NCI-H446 treated with DMSO at 0.1 percent for 48 hours (cell line): ENCODE measurements around the gene GGA3.
A peak's percentile ranks its signal among the peaks of the same experiment; 100 is the strongest.
"Not testable (repeated sequence)": the region's sequence is repeated elsewhere in the genome, so short reads cannot be mapped to it uniquely, and the experiment has no call there.

Source experiments
- DNase-seq: peaks from one replicate; lab custom pipeline; 2025; lab: John Stamatoyannopoulos, UW

Gene GGA3

GRCh38 chr17:75272848-75273184 is 11.4 kb upstream of the GGA3 start:
- DNase-seq = peak; percentile 13

- no peak for DNase-seq
Observed at GRCh38 chr17:75271955-75272847, 10.8 kb upstream of the GGA3 start.

- no peak for DNase-seq
Observed at GRCh38 chr17:75271233-75271954, 10.0 kb upstream of the GGA3 start.

- DNase-seq = no peak
Observed at GRCh38 chr17:75270966-75271232, 9.5 kb upstream of the GGA3 start, which contains the start of gene MIF4GD. Gene MIF4GD, minus strand, starts transcription at chr17:75271231. Its CDS starts 1,036 bp downstream, at chr17:75270195.

GRCh38 chr17:75270218-75270965 is 9.0 kb upstream of the GGA3 start:
- peak; percentile 27 for DNase-seq

GRCh38 chr17:75269844-75270217 is 8.4 kb upstream of the GGA3 start:
- DNase-seq = no peak

GRCh38 chr17:75267411-75268232 is 6.2 kb upstream of the GGA3 start:
- DNase-seq = no peak

- DNase-seq = peak; percentile 16
Observed at GRCh38 chr17:75267153-75267410, 5.7 kb upstream of the GGA3 start.

GRCh38 chr17:75266316-75267152 is 5.1 kb upstream of the GGA3 start:
- DNase-seq = no peak

- DNase-seq = no peak
Observed at GRCh38 chr17:75265614-75266315, 4.4 kb upstream of the GGA3 start.

- DNase-seq = no peak
Observed at GRCh38 chr17:75263055-75263454, 1.6 kb upstream of the GGA3 start.

GRCh38 chr17:75262112-75262606 is 753 bp upstream of the GGA3 start:
- DNase-seq = no peak

- no peak for DNase-seq
Observed at GRCh38 chr17:75260641-75261335, 618 bp downstream of the GGA3 start.

- not testable (repeated sequence) for DNase-seq
Observed at GRCh38 chr17:75257228-75257627, 4.2 kb downstream of the GGA3 start.

GRCh38 chr17:75255954-75256698 is 5.3 kb downstream of the GGA3 start:
- DNase-seq = not testable (repeated sequence)

- no peak for DNase-seq
Observed at GRCh38 chr17:75252039-75252816, 9.2 kb downstream of the GGA3 start.

- no peak for DNase-seq
Observed at GRCh38 chr17:75250009-75250471, 11.4 kb downstream of the GGA3 start.

- no peak for DNase-seq
Observed at GRCh38 chr17:75249564-75249963, 11.8 kb downstream of the GGA3 start.
